ENCODE data around the gene OPRL1. TPM values are rescaled to one million over a fixed set of nuclear protein-coding genes. Genes with fewer than 3 reads are reported as not detected.

Gene OPRL1
- 0.40 and 1.4 TPM in 2 replicates for total RNA-seq

GRCh38 chr20:64080013-64080812, at the start of gene OPRL1:
Gene OPRL1, plus strand, starts transcription at chr20:64080082. Its CDS starts 12,639 bp downstream, at chr20:64092721.

GRCh38 chr20:64035933-64036345, 43.9 kb upstream of the OPRL1 start, which contains the start of gene C20orf204:
Gene C20orf204, plus strand, starts transcription at chr20:64036182. Its CDS starts 142 bp downstream, at chr20:64036324.

GRCh38 chr20:64049060-64049877, 30.6 kb upstream of the OPRL1 start, which contains the start of gene SOX18:
Gene SOX18, minus strand, starts transcription at chr20:64049639. Its CDS starts 123 bp downstream, at chr20:64049516.

GRCh38 chr20:64062596-64063388, 17.1 kb upstream of the OPRL1 start, which contains the start of gene TCEA2:
Gene TCEA2, plus strand, starts transcription at chr20:64063198. Its CDS starts 115 bp downstream, at chr20:64063313.

GRCh38 chr20:64079273-64080012, 439 bp upstream of the OPRL1 start, which contains the start of gene RGS19:
Gene RGS19, minus strand, starts transcription at chr20:64079518. Its CDS starts 2,632 bp downstream, at chr20:64076886.

GRCh38 chr20:64083804-64084684, 4.2 kb downstream of the OPRL1 start, which contains the start of gene LKAAEAR1:
Gene LKAAEAR1, minus strand, starts transcription at chr20:64084398. Its CDS starts 179 bp downstream, at chr20:64084219.

GRCh38 chr20:64106981-64107735, 27.3 kb downstream of the OPRL1 start, which contains the start of gene NPBWR2:
Gene NPBWR2, minus strand, starts transcription at chr20:64107565. Its CDS starts 734 bp downstream, at chr20:64106831.

Other genes starting within 250 kb of the OPRL1 start
- 1.9 and 3.3 TPM in 2 replicates for gene ZBTB46, start 248.8 kb upstream of the OPRL1 start, total RNA-seq
- not detected in 2 replicates for gene ABHD16B, start 218.6 kb upstream of the OPRL1 start, total RNA-seq
- 139 and 147 TPM in 2 replicates for gene TPD52L2, start 214.8 kb upstream of the OPRL1 start, total RNA-seq
- 61.3 and 81.0 TPM in 2 replicates for gene DNAJC5, start 185.0 kb upstream of the OPRL1 start, total RNA-seq
- 15.7 and 19.2 TPM in 2 replicates for gene UCKL1, start 123.7 kb upstream of the OPRL1 start, total RNA-seq
- gene ZNF512B, start 110.2 kb upstream of the OPRL1 start, total RNA-seq: 7.0 and 7.2 TPM in 2 replicates
- gene SAMD10, start 100.4 kb upstream of the OPRL1 start, total RNA-seq: 1.2 and 1.4 TPM in 2 replicates
- gene PRPF6, start 99.0 kb upstream of the OPRL1 start, total RNA-seq: 80.3 and 82.0 TPM in 2 replicates
- 0.75 and 1.1 TPM in 2 replicates for gene C20orf204, start 43.9 kb upstream of the OPRL1 start, total RNA-seq
- gene SOX18, start 30.4 kb upstream of the OPRL1 start, total RNA-seq: 0.56 and 0.66 TPM in 2 replicates
- 28.1 and 29.8 TPM in 2 replicates for gene TCEA2, start 16.9 kb upstream of the OPRL1 start, total RNA-seq
- 5.7 and 8.0 TPM in 2 replicates for gene RGS19, start 564 bp upstream of the OPRL1 start, total RNA-seq
- gene LKAAEAR1, start 4.3 kb downstream of the OPRL1 start, total RNA-seq: not detected in 2 replicates
- not detected in 2 replicates for gene NPBWR2, start 27.5 kb downstream of the OPRL1 start, total RNA-seq
- not detected in 2 replicates for gene MYT1, start 84.4 kb downstream of the OPRL1 start, total RNA-seq
- gene PCMTD2, start 175.7 kb downstream of the OPRL1 start, total RNA-seq: 37.7 and 53.3 TPM in 2 replicates

Measured in aortic smooth muscle cell (primary cell).